Common myeloid progenitor, CD34-positive (primary cell): ENCODE data around the gene LRG1.

Source experiments
- CTCF ChIA-PET: fragments of 350-600 bp; sonication (Branson Sonifier 250); formaldehyde crosslinking; loops from one replicate; lab custom pipeline; 2021; ENCODE audit warnings: antibody characterized with exemption; lab: Charles Lee
- POLR2A ChIA-PET: fragments of 350-600 bp; sonication (Branson Sonifier 250); formaldehyde crosslinking; loops from one replicate; lab custom pipeline; 2021; ENCODE audit warnings: antibody characterized with exemption; lab: Charles Lee
- DNase-seq, 3 donors: peaks; one replicate each; pipeline versions ENCODE4 v3.0.0 to v3.0.0-alpha.2; 2013
- H3K27ac ChIP-seq, 2 experiments: 1 replicate in 1 of 2; 2 replicates in 1 of 2; pipeline ENCODE4 v1.7.0; 2013; ENCODE audit warnings: inconsistent platforms in 2 of 2, low read length in 2 of 2, mild to moderate bottlenecking in 2 of 2, low read depth in 1 of 2, moderate library complexity in 1 of 2; ENCODE audit not compliant: severe bottlenecking in 2 of 2, insufficient read depth in 1 of 2, poor library complexity in 1 of 2
- H3K27me3 ChIP-seq, 5 experiments: replicated peaks in 2 of 5; 1 replicate in 3 of 5; 2 replicates in 2 of 5; pipeline versions ENCODE4 v1.6.1 to v1.7.0; 2013; ENCODE audit warnings: low read length in 4 of 5, mild to moderate bottlenecking in 2 of 5, moderate library complexity in 2 of 5, inconsistent platforms in 1 of 5; ENCODE audit not compliant: insufficient read depth in 5 of 5, control insufficient read depth in 4 of 5
- H3K36me3 ChIP-seq, 4 experiments: 1 replicate in 2 of 4; 2 replicates in 2 of 4; pipeline versions ENCODE4 v1.6.1 to v1.7.0; 2013; ENCODE audit warnings: low read length in 3 of 4, control low read depth in 1 of 4, mild to moderate bottlenecking in 1 of 4; ENCODE audit not compliant: control insufficient read depth in 4 of 4, insufficient read depth in 4 of 4
- H3K4me1 ChIP-seq, 4 experiments: 1 replicate in 3 of 4; 2 replicates in 1 of 4; pipeline versions ENCODE4 v1.6.1 to v1.7.1; 2013; ENCODE audit warnings: low read length in 3 of 4, mild to moderate bottlenecking in 3 of 4, control low read depth in 1 of 4, inconsistent platforms in 1 of 4, moderate library complexity in 1 of 4; ENCODE audit not compliant: control insufficient read depth in 4 of 4, insufficient read depth in 4 of 4; ENCODE audit errors: control extremely low read depth in 1 of 4
- H3K4me3 ChIP-seq, 7 experiments: 1 replicate in 4 of 7; 2 replicates in 3 of 7; pipeline versions ENCODE4 v1.5.1 to v1.7.0; 2013; ENCODE audit warnings: mild to moderate bottlenecking in 7 of 7, low read length in 6 of 7, moderate library complexity in 6 of 7, inconsistent platforms in 2 of 7, low read depth in 2 of 7, control low read depth in 1 of 7; ENCODE audit not compliant: insufficient read depth in 4 of 7, control insufficient read depth in 1 of 7; ENCODE audit errors: extremely low read depth in 1 of 7
- H3K9me3 ChIP-seq, 5 experiments: 1 replicate in 4 of 5; 2 replicates in 1 of 5; pipeline versions ENCODE4 v1.6.1 to v1.7.1; 2013; ENCODE audit warnings: low read length in 4 of 5, mild to moderate bottlenecking in 2 of 5, inconsistent platforms in 1 of 5, low read depth in 1 of 5, moderate library complexity in 1 of 5; ENCODE audit not compliant: control insufficient read depth in 4 of 5, insufficient read depth in 2 of 5; ENCODE audit errors: control extremely low read depth in 1 of 5
- WGBS: methylation state at CpG from one replicate; pipeline ENCODE4 v1.1.5; 2013; ENCODE audit not compliant: insufficient coverage; 5-methylcytosine and 5-hydroxymethylcytosine counted together

Gene LRG1

GRCh38 chr19:4580021-4580901 lies 40.4 kb upstream of the LRG1 start:
- Histone ChIP-seq H3K4me3 (no peak overlapping the region), H3K9me3 (no peaks in the 10 kb centered on the region)

GRCh38 chr19:4579389-4579788 lies 39.6 kb upstream of the LRG1 start:
- Histone ChIP-seq H3K4me1 (peaks cover 0 to 27% (median 24%) of the 10 kb centered on the region in 4 experiments), H3K27me3 (peaks cover 0 to 86% (median 16%) of the 10 kb centered on the region in 5 experiments), H3K36me3 (no peaks in the 10 kb centered on the region), H3K4me3 (no peak overlapping the region), H3K27ac (no peak overlapping the region), H3K9me3 (no peaks in the 10 kb centered on the region)
- ChIA-PET CTCF (interaction anchor here (0.8 to 1.8 kb wide), 5 partner anchors 8 to 57 kb away, joined by 3 to 5 read pairs (median 3); no protein-coding TSS in a partner anchor), POLR2A (no interaction called here)
- 87% methylated on average over 7 of the region's 8 CpGs for WGBS
- DNase-seq = no peak

More at GRCh38 chr19:4580021-4580901, 40.4 kb upstream of the LRG1 start:
- Histone ChIP-seq H3K27me3 (peaks cover 0 to 86% (median 21%) of the 10 kb centered on the region in 5 experiments), H3K4me1 (peaks cover 0 to 31% (median 29%) of the 10 kb centered on the region in 4 experiments), H3K36me3 (no peaks in the 10 kb centered on the region), H3K27ac (no peak overlapping the region)
- no peak for DNase-seq
- whole genome bisulfite sequencing = 8% methylated on average over 26 of the region's 50 CpGs
- CTCF ChIA-PET = interaction anchor here (0.8 to 1.8 kb wide), 5 partner anchors 9 to 56 kb away, joined by 3 to 6 read pairs (median 5); no protein-coding TSS in a partner anchor
- POLR2A ChIA-PET = no interaction called here

GRCh38 chr19:4578552-4579248 lies 38.9 kb upstream of the LRG1 start:
- ChIA-PET POLR2A (no interaction called here), CTCF (interaction anchor here (1.5 to 3.6 kb wide), 5 partner anchors 8 to 56 kb away, joined by 3 to 22 read pairs (median 5); no protein-coding TSS in a partner anchor)
- Histone ChIP-seq H3K4me3 (no peak overlapping the region), H3K27ac (no peak overlapping the region), H3K27me3 (peaks cover 0 to 87% (median 16%) of the 10 kb centered on the region in 5 experiments), H3K36me3 (no peaks in the 10 kb centered on the region), H3K9me3 (no peaks in the 10 kb centered on the region), H3K4me1 (peaks cover 0 to 20% (median 18%) of the 10 kb centered on the region in 4 experiments)
- no peak for DNase-seq
- 89% methylated on average over 10 of the region's 11 CpGs for WGBS

- no peak for DNase-seq
- Histone ChIP-seq H3K4me3 (no peak overlapping the region), H3K27me3 (peaks cover 0 to 75% (median 12%) of the 10 kb centered on the region in 5 experiments), H3K4me1 (peaks cover 0 to 13% (median 12%) of the 10 kb centered on the region in 4 experiments), H3K9me3 (no peaks in the 10 kb centered on the region), H3K36me3 (no peaks in the 10 kb centered on the region), H3K27ac (no peak overlapping the region)
- WGBS = 94% methylated on average over 3 of the region's 5 CpGs
- CTCF ChIA-PET = interaction anchor here (0.8 to 3.6 kb wide), 18 partner anchors 8 to 82 kb away, joined by 3 to 36 read pairs (median 6); partner anchors contain the start of gene PLIN5
- POLR2A ChIA-PET = interaction anchor here (0.6 kb wide), 1 partner anchor 96 kb away, joined by 6 read pairs; no protein-coding TSS in a partner anchor
Observed at GRCh38 chr19:4577020-4577782, 37.4 kb upstream of the LRG1 start.

- H3K27ac ChIP-seq = no peak overlapping the region
- no peak overlapping the region for H3K4me3 ChIP-seq
- no peaks in the 10 kb centered on the region for H3K9me3 ChIP-seq
- peaks cover 0 to 69% (median 8%) of the 10 kb centered on the region in 5 experiments for H3K27me3 ChIP-seq
- CTCF ChIA-PET = interaction anchor here (1.1 to 3.6 kb wide), 18 partner anchors 9 to 83 kb away, joined by 3 to 36 read pairs (median 6); partner anchors contain the start of gene PLIN5
- WGBS = 54% methylated on average over 17 of the region's 17 CpGs
- POLR2A ChIA-PET = interaction anchor here (1.1 kb wide), 1 partner anchor 60 kb away, joined by 6 read pairs; no protein-coding TSS in a partner anchor
- no peaks in the 10 kb centered on the region for H3K36me3 ChIP-seq
- peaks cover 0 to 13% (median 9%) of the 10 kb centered on the region in 4 experiments for H3K4me1 ChIP-seq
- DNase-seq = peak; percentile 54 to 70 (median 62)
Observed at GRCh38 chr19:4576016-4576933, 36.4 kb upstream of the LRG1 start.
